SU-DHL-6 (cell line): ENCODE measurements around the gene CNTNAP5.

Experiments used
- CTCF ChIP-seq: fragments of 200-600 bp; sonication (generic); IDR thresholded peaks from one replicate; pipeline ENCODE4 v1.5.1; 2017; ENCODE audit warnings: antibody characterized with exemption, mild to moderate bottlenecking, low read length, moderate library complexity; ENCODE audit not compliant: insufficient read depth, poor library complexity, severe bottlenecking
- EZH2phosphoT487 ChIP-seq: fragments of 200-600 bp; sonication (generic), shearing (Covaris generic); conservative IDR thresholded peaks from 2 replicates; pipeline ENCODE4 v1.6.1; 2018; ENCODE audit warnings: mild to moderate bottlenecking, antibody characterized with exemption, low read length, moderate library complexity, mixed read lengths

DNA sequence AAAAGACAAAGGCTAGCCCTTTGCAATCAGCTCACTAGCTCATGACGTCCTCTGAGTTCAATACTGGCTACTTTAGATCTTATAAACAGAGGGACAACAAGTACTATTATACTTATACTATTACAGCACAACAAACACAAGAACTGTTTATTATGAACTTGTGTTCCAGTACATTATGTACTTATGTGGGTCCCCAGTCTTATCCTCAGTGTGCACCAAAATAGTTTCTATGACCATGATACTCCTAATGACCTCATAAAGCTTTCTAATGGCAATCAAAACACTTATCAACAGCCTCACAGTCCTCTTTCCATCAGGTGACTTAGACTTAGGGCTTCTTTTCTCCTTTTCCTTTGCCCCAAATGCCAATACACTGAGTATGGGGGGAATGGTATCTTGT, 614.4 kb downstream of the CNTNAP5 start:
- TF ChIP-seq CTCF (no peak), EZH2phosphoT487 (no peak)
